GM19193 (cell line): Measurements from ENCODE around the gene EFHD1.

Experiments used
- POLR2A ChIP-seq: IDR thresholded peaks from 4 replicates; pipeline ENCODE4 v1.6.1; 2011; ENCODE audit not compliant: insufficient read depth, insufficient read length; ENCODE audit errors: extremely low read depth

The EFHD1 gene

GRCh38 chr2:232635820-232636219 lies 2.4 kb downstream of the EFHD1 start:
- no peak for TF ChIP-seq POLR2A

GRCh38 chr2:232636788-232637420 lies 3.5 kb downstream of the EFHD1 start:
- no peak for TF ChIP-seq POLR2A

- TF ChIP-seq POLR2A = no peak
Observed at GRCh38 chr2:232637866-232638583, 4.6 kb downstream of the EFHD1 start.

GRCh38 chr2:232641153-232641848 lies 7.9 kb downstream of the EFHD1 start:
- TF ChIP-seq POLR2A = no peak

GRCh38 chr2:232643147-232643425 lies 9.7 kb downstream of the EFHD1 start:
- no peak for TF ChIP-seq POLR2A

GRCh38 chr2:232643813-232644347 lies 10.5 kb downstream of the EFHD1 start:
- no peak for TF ChIP-seq POLR2A

GRCh38 chr2:232645061-232645460 lies 11.7 kb downstream of the EFHD1 start:
- TF ChIP-seq POLR2A = no peak

GRCh38 chr2:232646726-232647125 lies 13.3 kb downstream of the EFHD1 start:
- no peak for TF ChIP-seq POLR2A

GRCh38 chr2:232647261-232647660 lies 13.9 kb downstream of the EFHD1 start:
- no peak for TF ChIP-seq POLR2A

GRCh38 chr2:232649033-232649432 lies 15.6 kb downstream of the EFHD1 start:
- TF ChIP-seq POLR2A = no peak

GRCh38 chr2:232652505-232652851 lies 19.1 kb downstream of the EFHD1 start:
- TF ChIP-seq POLR2A = no peak

- TF ChIP-seq POLR2A = no peak
Observed at GRCh38 chr2:232653441-232653840, 20.0 kb downstream of the EFHD1 start.

GRCh38 chr2:232655392-232655791 lies 22.0 kb downstream of the EFHD1 start:
- TF ChIP-seq POLR2A = no peak

- TF ChIP-seq POLR2A = no peak
Observed at GRCh38 chr2:232658217-232658785, 24.9 kb downstream of the EFHD1 start.

GRCh38 chr2:232659359-232659758 lies 26.0 kb downstream of the EFHD1 start:
- TF ChIP-seq POLR2A = no peak
